OCI-LY1 (cell line): ENCODE results near the gene COMT.

Experiments used
- EZH2 ChIP-seq: fragments of 200-600 bp; sonication (generic), shearing (Covaris generic); IDR thresholded peaks from 2 replicates; pipeline ENCODE4 v1.8.0; 2017; ENCODE audit warnings: borderline replicate concordance, mixed run types, mild to moderate bottlenecking, antibody characterized with exemption, low read length, moderate library complexity, mixed read lengths
- TF ChIP-seq, protein P1 (sequence below): fragments of 200-600 bp; sonication (generic), shearing (Covaris generic); IDR thresholded peaks from 2 replicates; pipeline ENCODE4 v1.5.1; 2017; ENCODE audit warnings: mild to moderate bottlenecking, antibody characterized with exemption, low read length, moderate library complexity, mixed read lengths

DNA sequence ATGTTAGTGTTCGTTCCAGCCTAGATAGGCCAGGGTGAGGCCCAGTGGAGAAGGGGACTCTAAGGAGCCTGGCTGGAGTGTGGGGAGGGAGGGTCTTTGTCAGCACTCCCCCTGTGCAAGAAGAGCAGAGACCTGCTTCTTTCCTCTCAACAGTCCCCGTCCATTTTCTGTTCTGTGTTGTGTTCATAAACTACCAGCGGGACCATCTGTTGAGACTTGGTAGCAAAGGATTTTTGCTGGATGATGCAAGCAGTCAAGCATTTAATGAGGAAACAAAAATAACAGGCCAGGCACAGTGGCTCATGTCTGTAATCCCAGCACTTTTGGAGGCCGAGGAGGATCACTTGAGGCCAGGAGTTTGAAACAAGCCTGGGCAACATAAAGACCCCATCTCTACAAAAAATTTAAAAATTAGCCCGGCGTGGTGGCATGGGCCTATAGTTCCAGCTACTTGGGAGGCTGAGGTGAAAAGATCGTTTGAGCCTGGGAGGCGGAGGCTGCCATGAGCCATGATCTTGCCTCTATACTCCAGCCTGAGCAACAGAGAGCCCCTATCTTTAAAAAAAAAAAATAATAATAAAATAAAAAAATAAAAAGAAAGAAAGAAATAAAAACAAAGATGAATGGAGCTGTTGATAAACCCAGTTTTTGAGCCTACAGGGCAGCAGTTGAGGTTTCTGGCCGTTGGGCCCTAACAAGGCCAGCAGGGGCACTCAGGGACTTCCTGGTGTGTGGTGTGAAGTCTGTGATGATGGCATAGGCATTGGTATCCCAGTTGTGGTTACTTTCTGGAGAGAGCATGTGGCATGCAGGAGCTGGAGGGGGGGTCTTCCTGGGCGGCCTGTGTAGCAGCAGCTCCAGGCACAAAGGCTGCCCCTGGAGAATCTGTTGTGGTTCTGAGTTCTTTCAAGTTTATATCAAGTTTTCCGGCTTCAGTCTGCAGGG is 1.8 kb downstream of the COMT start:
- TF ChIP-seq, protein P1, sequence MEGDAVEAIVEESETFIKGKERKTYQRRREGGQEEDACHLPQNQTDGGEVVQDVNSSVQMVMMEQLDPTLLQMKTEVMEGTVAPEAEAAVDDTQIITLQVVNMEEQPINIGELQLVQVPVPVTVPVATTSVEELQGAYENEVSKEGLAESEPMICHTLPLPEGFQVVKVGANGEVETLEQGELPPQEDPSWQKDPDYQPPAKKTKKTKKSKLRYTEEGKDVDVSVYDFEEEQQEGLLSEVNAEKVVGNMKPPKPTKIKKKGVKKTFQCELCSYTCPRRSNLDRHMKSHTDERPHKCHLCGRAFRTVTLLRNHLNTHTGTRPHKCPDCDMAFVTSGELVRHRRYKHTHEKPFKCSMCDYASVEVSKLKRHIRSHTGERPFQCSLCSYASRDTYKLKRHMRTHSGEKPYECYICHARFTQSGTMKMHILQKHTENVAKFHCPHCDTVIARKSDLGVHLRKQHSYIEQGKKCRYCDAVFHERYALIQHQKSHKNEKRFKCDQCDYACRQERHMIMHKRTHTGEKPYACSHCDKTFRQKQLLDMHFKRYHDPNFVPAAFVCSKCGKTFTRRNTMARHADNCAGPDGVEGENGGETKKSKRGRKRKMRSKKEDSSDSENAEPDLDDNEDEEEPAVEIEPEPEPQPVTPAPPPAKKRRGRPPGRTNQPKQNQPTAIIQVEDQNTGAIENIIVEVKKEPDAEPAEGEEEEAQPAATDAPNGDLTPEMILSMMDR: peak; percentile 15; the same call in 1 of the 2 replicates
- TF ChIP-seq EZH2: no peak
